ENCODE results near the gene VAV1. TPM values are rescaled to one million over a fixed set of nuclear protein-coding genes. Genes with fewer than 3 reads are reported as not detected.

Gene VAV1
- total RNA-seq, 1 donor from 2014 or later, result not detected

GRCh38 chr19:6807291-6807690, 34.8 kb downstream of the VAV1 start:
- H3K9me3 Mint-ChIP-seq, result peaks cover 9% of the 10 kb centered on the region
- H3K27ac Mint-ChIP-seq (ENCODE audit: unreplicated experiment), result no peak overlapping the region
- H3K4me1 Mint-ChIP-seq, result peaks cover 10% of the 10 kb centered on the region
- peaks cover 3% of the 10 kb centered on the region for H3K36me3 Mint-ChIP-seq (ENCODE audit: low read depth)
- H3K27me3 Mint-ChIP-seq (ENCODE audit: low read depth), result peaks cover 18% of the 10 kb centered on the region
- TF ChIP-seq CTCF (conservative IDR thresholded peaks at IDR 0.05), result no peak
- DNase-seq (ENCODE audit: low read depth, low spot score), result no peak
- H3K4me3 Mint-ChIP-seq, result no peak overlapping the region

- DNase-seq (ENCODE audit: low read depth, low spot score), result no peak
- H3K36me3 Mint-ChIP-seq (ENCODE audit: low read depth), result peaks cover 6% of the 10 kb centered on the region
- TF ChIP-seq CTCF (conservative IDR thresholded peaks at IDR 0.05), result no peak
- no peak overlapping the region for H3K27ac Mint-ChIP-seq (ENCODE audit: unreplicated experiment)
- no peak overlapping the region for H3K4me3 Mint-ChIP-seq
- peaks cover 6% of the 10 kb centered on the region for H3K4me1 Mint-ChIP-seq
- H3K9me3 Mint-ChIP-seq, result peaks cover 12% of the 10 kb centered on the region
- H3K27me3 Mint-ChIP-seq (ENCODE audit: low read depth), result peaks cover 18% of the 10 kb centered on the region
Measured at GRCh38 chr19:6808494-6808893, 36.0 kb downstream of the VAV1 start.

GRCh38 chr19:6809262-6809661, 36.8 kb downstream of the VAV1 start:
- no peak for TF ChIP-seq CTCF (conservative IDR thresholded peaks at IDR 0.05)
- Mint-ChIP-seq H3K27ac (ENCODE audit: unreplicated experiment) (no peak overlapping the region), H3K4me3 (no peak overlapping the region), H3K4me1 (peaks cover 6% of the 10 kb centered on the region), H3K36me3 (ENCODE audit: low read depth) (peaks cover 6% of the 10 kb centered on the region), H3K9me3 (peaks cover 12% of the 10 kb centered on the region), H3K27me3 (ENCODE audit: low read depth) (peaks cover 18% of the 10 kb centered on the region)
- DNase-seq (ENCODE audit: low read depth, low spot score), result no peak

- H3K4me1 Mint-ChIP-seq, result peaks cover 6% of the 10 kb centered on the region
- H3K9me3 Mint-ChIP-seq, result peaks cover 11% of the 10 kb centered on the region
- no peak overlapping the region for H3K4me3 Mint-ChIP-seq
Measured at GRCh38 chr19:6811378-6811777, 38.9 kb downstream of the VAV1 start.

GRCh38 chr19:6811906-6812305, 39.4 kb downstream of the VAV1 start:
- DNase-seq (ENCODE audit: low read depth, low spot score), result no peak
- H3K4me1 Mint-ChIP-seq, result peaks cover 6% of the 10 kb centered on the region
- H3K4me3 Mint-ChIP-seq, result no peak overlapping the region
- H3K27me3 Mint-ChIP-seq (ENCODE audit: low read depth), result peaks cover 31% of the 10 kb centered on the region
- H3K9me3 Mint-ChIP-seq, result peaks cover 10% of the 10 kb centered on the region
- no peak for TF ChIP-seq CTCF (conservative IDR thresholded peaks at IDR 0.05)
- no peak overlapping the region for H3K27ac Mint-ChIP-seq (ENCODE audit: unreplicated experiment)
- H3K36me3 Mint-ChIP-seq (ENCODE audit: low read depth), result peaks cover 6% of the 10 kb centered on the region

More at GRCh38 chr19:6811378-6811777, 38.9 kb downstream of the VAV1 start:
- H3K27ac Mint-ChIP-seq (ENCODE audit: unreplicated experiment), result no peak overlapping the region
- peaks cover 31% of the 10 kb centered on the region for H3K27me3 Mint-ChIP-seq (ENCODE audit: low read depth)
- no peak for DNase-seq (ENCODE audit: low read depth, low spot score)
- peaks cover 6% of the 10 kb centered on the region for H3K36me3 Mint-ChIP-seq (ENCODE audit: low read depth)
- TF ChIP-seq CTCF (conservative IDR thresholded peaks at IDR 0.05), result no peak

- Mint-ChIP-seq H3K27me3 (ENCODE audit: low read depth) (peaks cover 31% of the 10 kb centered on the region), H3K4me1 (peaks cover 6% of the 10 kb centered on the region), H3K9me3 (peaks cover 10% of the 10 kb centered on the region), H3K4me3 (no peak overlapping the region), H3K27ac (ENCODE audit: unreplicated experiment) (no peak overlapping the region), H3K36me3 (ENCODE audit: low read depth) (peaks cover 6% of the 10 kb centered on the region)
- no peak for TF ChIP-seq CTCF (conservative IDR thresholded peaks at IDR 0.05)
- no peak for DNase-seq (ENCODE audit: low read depth, low spot score)
Measured at GRCh38 chr19:6812612-6813011, 40.1 kb downstream of the VAV1 start.
